ENCODE results near the gene PUDP. TPM values are rescaled to one million over a fixed set of nuclear protein-coding genes. Genes with fewer than 3 reads are reported as not detected.
A peak's percentile ranks its signal among the peaks of the same experiment; 100 is the strongest.
"Not testable (repeated sequence)": the region's sequence is repeated elsewhere in the genome, so short reads cannot be mapped to it uniquely, and the experiment has no call there.

The PUDP gene
- total and polyA plus RNA-seq, 8 donors: 3.3 to 20.2 (median 8.7) TPM

- TF ChIP-seq CTCF (IDR thresholded peaks at IDR 0.05): no peak
- Histone ChIP-seq H3K27ac (no peak overlapping the region), H3K36me3 (peaks cover 0 to 11% (median 0%) of the 10 kb centered on the region in 3 donors), H3K4me1 (no peaks in the 10 kb centered on the region), H3K4me3 (no peak overlapping the region), H3K27me3 (no peaks in the 10 kb centered on the region), H3K9me3 (no peaks in the 10 kb centered on the region)
- ATAC-seq: peak in 2 of 4 donors; percentile 17 to 28
- no peak for FAIRE-seq
- WGBS, 2 donors: 88 to 97% methylated on average over 5 of the region's 5 CpGs
- intact Hi-C loops (cut with DNase I): no loop called here
- no peak for DNase-seq
These were observed 39.9 kb downstream of the PUDP start for GRCh38 chrX:7108030-7108429.

DNA sequence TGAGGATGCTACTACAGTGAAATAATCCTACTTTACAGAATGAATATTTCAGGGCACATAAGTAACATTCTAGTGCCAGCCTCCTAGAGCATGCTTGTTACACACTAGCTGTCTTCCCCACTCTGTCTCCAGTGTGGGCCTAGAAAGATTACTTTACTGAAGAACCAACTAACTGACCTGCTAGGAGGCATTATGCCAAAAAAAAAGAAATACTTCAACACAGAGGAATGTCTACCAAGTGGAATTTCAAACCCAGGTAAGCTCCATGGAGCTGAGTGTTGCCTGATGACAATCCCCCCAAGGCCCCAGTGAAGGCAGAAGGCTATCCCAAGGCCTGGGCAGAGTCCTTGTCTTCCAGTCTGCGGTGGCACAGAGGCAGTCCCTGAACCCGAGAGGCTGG, 41.3 kb downstream of the PUDP start:
- H3K4me3 ChIP-seq: no peak overlapping the region
- FAIRE-seq (no peak), ATAC-seq (peak in 1 of 4 donors; percentile 24), DNase-seq (no peak)
- no peaks in the 10 kb centered on the region for H3K27me3 ChIP-seq
- TF ChIP-seq CTCF (IDR thresholded peaks at IDR 0.05): no peak
- 94% methylated on average over 2 of the region's 2 CpGs for WGBS, 2 donors
- intact Hi-C loops (cut with DNase I): no loop called here
- H3K9me3 ChIP-seq: no peaks in the 10 kb centered on the region
- no peak overlapping the region for H3K27ac ChIP-seq
- peaks cover 0 to 11% (median 0%) of the 10 kb centered on the region in 3 donors for H3K36me3 ChIP-seq
- no peaks in the 10 kb centered on the region for H3K4me1 ChIP-seq

- no peaks in the 10 kb centered on the region for H3K4me1 ChIP-seq
- DNase-seq: no peak
- TF ChIP-seq CTCF (IDR thresholded peaks at IDR 0.05): no peak
- H3K9me3 ChIP-seq: no peaks in the 10 kb centered on the region
- WGBS, 2 donors: 96 to 99% methylated on average over 3 of the region's 3 CpGs
- H3K27ac ChIP-seq: no peak overlapping the region
- intact Hi-C loops (cut with DNase I): no loop called here
- no peak for ATAC-seq
- peaks cover 0 to 11% (median 0%) of the 10 kb centered on the region in 3 donors for H3K36me3 ChIP-seq
- FAIRE-seq: no peak
- H3K4me3 ChIP-seq: no peak overlapping the region
- no peaks in the 10 kb centered on the region for H3K27me3 ChIP-seq
These were observed 45.8 kb downstream of the PUDP start for GRCh38 chrX:7102119-7102518.

DNA sequence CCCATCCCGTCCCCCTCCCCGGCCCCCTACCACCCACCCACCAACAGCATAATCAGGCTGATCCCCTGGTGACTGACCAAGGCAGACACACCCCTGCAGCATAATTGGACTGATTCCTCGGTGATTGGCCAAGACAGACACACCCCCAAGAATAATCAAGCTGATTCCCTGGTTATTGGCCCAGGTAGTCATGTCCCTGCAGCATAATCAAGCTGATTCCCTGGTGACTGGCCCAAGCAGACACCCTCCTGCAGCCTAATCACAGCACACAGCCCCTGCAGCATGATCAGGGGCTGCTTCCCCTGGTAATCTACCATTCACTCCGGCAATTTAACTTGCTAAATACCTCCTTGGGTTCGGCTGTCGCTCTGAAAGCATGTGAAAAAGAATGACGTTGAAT, 47.9 kb downstream of the PUDP start:
- 87 to 90% methylated on average over 7 of the region's 7 CpGs for WGBS, 2 donors

GRCh38 chrX:7095657-7096056, 52.3 kb downstream of the PUDP start:
- H3K4me1 ChIP-seq; H3K9me3 ChIP-seq; H3K4me3 ChIP-seq; FAIRE-seq; H3K27me3 ChIP-seq; DNase-seq; ATAC-seq; H3K27ac ChIP-seq; intact Hi-C loops (cut with DNase I); H3K36me3 ChIP-seq: not testable (repeated sequence)
- WGBS, 2 donors: 97 to 100% methylated on average over 2 of the region's 2 CpGs

More for the DNA sequence above, 47.9 kb downstream of the PUDP start:
- Histone ChIP-seq H3K27ac (no peak overlapping the region), H3K4me1 (no peaks in the 10 kb centered on the region), H3K27me3 (no peaks in the 10 kb centered on the region), H3K36me3 (peaks cover 0 to 10% (median 0%) of the 10 kb centered on the region in 3 donors), H3K4me3 (no peak overlapping the region), H3K9me3 (no peaks in the 10 kb centered on the region)
- DNase-seq (no peak), ATAC-seq (no peak), FAIRE-seq (no peak)
- no peak for TF ChIP-seq CTCF (IDR thresholded peaks at IDR 0.05)
- intact Hi-C loops (cut with DNase I): no loop called here

All from pancreas (tissue), 10 donors.